Loucy (cell line): Measurements from ENCODE around the gene CDC7.

Source experiments
- H2AFZ ChIP-seq: fragments of 200-600 bp; sonication (generic); 2 replicates; pipeline ENCODE4 v1.6.0; 2016; ENCODE audit warnings: antibody characterized with exemption, mild to moderate bottlenecking, low read length, moderate library complexity
- H3F3A ChIP-seq: fragments of 200-600 bp; 2 replicates; pipeline ENCODE4 v1.6.0; 2016; ENCODE audit warnings: antibody characterized with exemption, low read depth, mild to moderate bottlenecking
- H3K27me3 ChIP-seq: fragments of 200-600 bp; sonication (generic); 2 replicates; pipeline ENCODE4 v1.6.1; 2014; ENCODE audit warnings: low read length, mild to moderate bottlenecking; ENCODE audit not compliant: insufficient read depth, poor library complexity, severe bottlenecking
- H3K36me3 ChIP-seq: fragments of 200-600 bp; sonication (generic); 2 replicates; pipeline ENCODE4 v1.6.1; 2016; ENCODE audit warnings: low read length; ENCODE audit not compliant: insufficient read depth
- H3K4me1 ChIP-seq: fragments of 200-600 bp; sonication (generic); 2 replicates; pipeline ENCODE4 v1.5.1; 2014; ENCODE audit warnings: low read length, mild to moderate bottlenecking; ENCODE audit not compliant: insufficient read depth, poor library complexity, severe bottlenecking
- H3K4me2 ChIP-seq: fragments of 200-600 bp; sonication (generic); 2 replicates; pipeline ENCODE4 v1.6.0; 2014; ENCODE audit warnings: antibody characterized with exemption, low read length, low read depth, mild to moderate bottlenecking; ENCODE audit not compliant: poor library complexity, severe bottlenecking
- H3K4me3 ChIP-seq: fragments of 200-600 bp; sonication (generic); 2 replicates; pipeline ENCODE4 v1.5.1; 2014; ENCODE audit warnings: low read length, mild to moderate bottlenecking, mixed read lengths; ENCODE audit not compliant: poor library complexity, severe bottlenecking
- H3K79me2 ChIP-seq: fragments of 200-600 bp; sonication (generic); 2 replicates; pipeline ENCODE4 v1.6.1; 2014; ENCODE audit warnings: low read length; ENCODE audit not compliant: insufficient read depth
- H3K9ac ChIP-seq: fragments of 200-600 bp; sonication (generic); 2 replicates; pipeline ENCODE4 v1.6.0; 2014; ENCODE audit warnings: mild to moderate bottlenecking, low read depth, low read length, moderate library complexity; ENCODE audit not compliant: poor library complexity, severe bottlenecking
- H3K9me2 ChIP-seq: fragments of 200-600 bp; sonication (generic); replicated peaks from 2 replicates; pipeline ENCODE4 v1.6.1; 2016; ENCODE audit warnings: low read depth, low read length, mixed read lengths
- H3K9me3 ChIP-seq: fragments of 200-600 bp; sonication (generic); 2 replicates; pipeline ENCODE4 v1.6.1; 2014; ENCODE audit warnings: mild to moderate bottlenecking, antibody characterized with exemption, low read length, low read depth; ENCODE audit not compliant: insufficient read depth
- H4K20me1 ChIP-seq: fragments of 200-600 bp; sonication (generic); 2 replicates; pipeline ENCODE4 v1.6.0; 2014; ENCODE audit warnings: antibody characterized with exemption, low read length, mild to moderate bottlenecking; ENCODE audit not compliant: insufficient read depth, poor library complexity, severe bottlenecking
- CTCF ChIP-seq: fragments of 200-600 bp; sonication (generic); conservative IDR thresholded peaks from 2 replicates; pipeline ENCODE4 v1.5.1; 2014; ENCODE audit warnings: mild to moderate bottlenecking, antibody characterized with exemption, low read length
- EZH2phosphoT487 ChIP-seq: fragments of 200-600 bp; IDR thresholded peaks from 2 replicates; pipeline ENCODE4 v1.6.1; 2018; ENCODE audit warnings: antibody characterized with exemption, mild to moderate bottlenecking, moderate library complexity, borderline replicate concordance

CDC7 gene

GRCh38 chr1:91559838-91560565 lies 59.4 kb downstream of the CDC7 start:
- Histone ChIP-seq H3F3A (no peaks in the 10 kb centered on the region), H3K79me2 (no peaks in the 10 kb centered on the region), H3K4me1 (peaks cover 33% of the 10 kb centered on the region), H3K4me2 (no peak overlapping the region), H3K27me3 (no peaks in the 10 kb centered on the region), H3K4me3 (no peak overlapping the region), H4K20me1 (no peaks in the 10 kb centered on the region), H3K9me2 (no peaks in the 10 kb centered on the region), H3K9me3 (0 out of 2 replicates have a peak, but pooled peaks cover 5% of the 10 kb centered on the region), H3K36me3 (no peaks in the 10 kb centered on the region), H2AFZ (no peak overlapping the region), H3K9ac (no peak overlapping the region)
- TF ChIP-seq EZH2phosphoT487 (no peak), CTCF (no peak)

GRCh38 chr1:91564888-91565701 lies 64.4 kb downstream of the CDC7 start:
- no peak overlapping the region for H3K4me3 ChIP-seq
- H3K79me2 ChIP-seq: no peaks in the 10 kb centered on the region
- no peaks in the 10 kb centered on the region for H4K20me1 ChIP-seq
- TF ChIP-seq CTCF (no peak), EZH2phosphoT487 (no peak)
- no peak overlapping the region for H3K9ac ChIP-seq
- no peaks in the 10 kb centered on the region for H3K9me2 ChIP-seq
- no peak overlapping the region for H2AFZ ChIP-seq
- H3K9me3 ChIP-seq: 0 out of 2 replicates have a peak, but pooled peaks cover 5% of the 10 kb centered on the region
- H3K36me3 ChIP-seq: no peaks in the 10 kb centered on the region
- H3F3A ChIP-seq: no peaks in the 10 kb centered on the region
- H3K27me3 ChIP-seq: no peaks in the 10 kb centered on the region
- peaks cover 13% of the 10 kb centered on the region for H3K4me1 ChIP-seq
- no peak overlapping the region for H3K4me2 ChIP-seq

GRCh38 chr1:91567583-91567982 lies 66.9 kb downstream of the CDC7 start:
- Histone ChIP-seq H3K9me2 (no peaks in the 10 kb centered on the region), H3K27me3 (no peaks in the 10 kb centered on the region), H2AFZ (no peak overlapping the region), H3K4me1 (no peaks in the 10 kb centered on the region), H3K36me3 (no peaks in the 10 kb centered on the region), H3F3A (no peaks in the 10 kb centered on the region), H4K20me1 (no peaks in the 10 kb centered on the region), H3K4me2 (no peak overlapping the region), H3K4me3 (no peak overlapping the region), H3K9ac (no peak overlapping the region), H3K79me2 (no peaks in the 10 kb centered on the region), H3K9me3 (0 out of 2 replicates have a peak, but pooled peaks cover 5% of the 10 kb centered on the region)
- TF ChIP-seq EZH2phosphoT487 (no peak), CTCF (no peak)
